Loucy (cell line): Measurements from ENCODE around the gene CALR.

ENCODE experiments used
- EZH2phosphoT487 ChIP-seq: fragments of 200-600 bp; IDR thresholded peaks from 2 replicates; pipeline ENCODE4 v1.6.1; 2018; ENCODE audit warnings: antibody characterized with exemption, mild to moderate bottlenecking, moderate library complexity, borderline replicate concordance
- TF ChIP-seq, protein P1 (sequence below): fragments of 200-600 bp; sonication (generic); conservative IDR thresholded peaks from 2 replicates; pipeline ENCODE4 v1.5.1; 2014; ENCODE audit warnings: mild to moderate bottlenecking, antibody characterized with exemption, low read length

DNA sequence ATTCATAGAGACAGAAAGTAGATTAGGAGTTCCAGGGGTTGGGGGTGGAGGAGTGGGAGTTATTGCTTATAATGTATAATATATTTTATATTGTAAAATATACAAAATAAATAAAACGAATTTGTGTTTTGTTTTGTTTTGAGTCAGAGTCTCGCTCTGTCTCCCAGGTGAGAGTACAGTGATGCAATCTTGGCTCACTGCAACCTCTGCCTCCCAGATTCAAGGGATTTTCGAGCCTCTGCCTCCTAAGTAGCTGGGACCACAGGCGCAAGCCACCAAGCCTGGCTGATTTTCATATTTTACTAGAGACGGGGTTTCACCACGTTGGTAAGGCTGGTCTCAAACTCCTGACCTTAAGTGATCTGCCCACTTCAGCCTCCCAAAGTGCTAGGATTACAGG lies 21.1 kb downstream of the CALR start:
- TF ChIP-seq, protein P1, sequence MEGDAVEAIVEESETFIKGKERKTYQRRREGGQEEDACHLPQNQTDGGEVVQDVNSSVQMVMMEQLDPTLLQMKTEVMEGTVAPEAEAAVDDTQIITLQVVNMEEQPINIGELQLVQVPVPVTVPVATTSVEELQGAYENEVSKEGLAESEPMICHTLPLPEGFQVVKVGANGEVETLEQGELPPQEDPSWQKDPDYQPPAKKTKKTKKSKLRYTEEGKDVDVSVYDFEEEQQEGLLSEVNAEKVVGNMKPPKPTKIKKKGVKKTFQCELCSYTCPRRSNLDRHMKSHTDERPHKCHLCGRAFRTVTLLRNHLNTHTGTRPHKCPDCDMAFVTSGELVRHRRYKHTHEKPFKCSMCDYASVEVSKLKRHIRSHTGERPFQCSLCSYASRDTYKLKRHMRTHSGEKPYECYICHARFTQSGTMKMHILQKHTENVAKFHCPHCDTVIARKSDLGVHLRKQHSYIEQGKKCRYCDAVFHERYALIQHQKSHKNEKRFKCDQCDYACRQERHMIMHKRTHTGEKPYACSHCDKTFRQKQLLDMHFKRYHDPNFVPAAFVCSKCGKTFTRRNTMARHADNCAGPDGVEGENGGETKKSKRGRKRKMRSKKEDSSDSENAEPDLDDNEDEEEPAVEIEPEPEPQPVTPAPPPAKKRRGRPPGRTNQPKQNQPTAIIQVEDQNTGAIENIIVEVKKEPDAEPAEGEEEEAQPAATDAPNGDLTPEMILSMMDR: no peak
- TF ChIP-seq EZH2phosphoT487: no peak
